ENCODE data around the gene CHMP2B.

DNA sequence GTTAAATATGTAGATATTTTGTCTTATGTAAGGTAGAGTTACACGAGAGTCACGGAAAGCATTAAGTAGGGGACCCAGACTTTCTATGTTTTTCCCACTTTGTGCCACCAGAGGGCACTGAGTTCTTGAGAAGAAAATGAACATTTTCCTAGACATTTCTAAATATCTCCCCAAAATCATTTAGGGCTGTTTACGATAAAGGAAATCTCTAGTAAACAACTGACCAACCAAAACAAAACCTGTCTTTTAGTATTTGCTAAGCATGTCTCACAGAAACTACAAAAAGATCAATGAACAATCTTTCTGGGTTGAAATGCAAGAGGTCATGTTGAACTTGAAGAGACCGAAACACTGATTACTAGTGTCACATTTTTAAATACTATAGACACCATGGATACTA, 33.2 kb downstream of the CHMP2B start:
- TF ChIP-seq, protein P1, sequence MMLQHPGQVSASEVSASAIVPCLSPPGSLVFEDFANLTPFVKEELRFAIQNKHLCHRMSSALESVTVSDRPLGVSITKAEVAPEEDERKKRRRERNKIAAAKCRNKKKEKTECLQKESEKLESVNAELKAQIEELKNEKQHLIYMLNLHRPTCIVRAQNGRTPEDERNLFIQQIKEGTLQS (IDR thresholded peaks at IDR 0.05; ENCODE audit: insufficient read depth, low read depth, low read length) = no peak
- TF ChIP-seq, protein P2, sequence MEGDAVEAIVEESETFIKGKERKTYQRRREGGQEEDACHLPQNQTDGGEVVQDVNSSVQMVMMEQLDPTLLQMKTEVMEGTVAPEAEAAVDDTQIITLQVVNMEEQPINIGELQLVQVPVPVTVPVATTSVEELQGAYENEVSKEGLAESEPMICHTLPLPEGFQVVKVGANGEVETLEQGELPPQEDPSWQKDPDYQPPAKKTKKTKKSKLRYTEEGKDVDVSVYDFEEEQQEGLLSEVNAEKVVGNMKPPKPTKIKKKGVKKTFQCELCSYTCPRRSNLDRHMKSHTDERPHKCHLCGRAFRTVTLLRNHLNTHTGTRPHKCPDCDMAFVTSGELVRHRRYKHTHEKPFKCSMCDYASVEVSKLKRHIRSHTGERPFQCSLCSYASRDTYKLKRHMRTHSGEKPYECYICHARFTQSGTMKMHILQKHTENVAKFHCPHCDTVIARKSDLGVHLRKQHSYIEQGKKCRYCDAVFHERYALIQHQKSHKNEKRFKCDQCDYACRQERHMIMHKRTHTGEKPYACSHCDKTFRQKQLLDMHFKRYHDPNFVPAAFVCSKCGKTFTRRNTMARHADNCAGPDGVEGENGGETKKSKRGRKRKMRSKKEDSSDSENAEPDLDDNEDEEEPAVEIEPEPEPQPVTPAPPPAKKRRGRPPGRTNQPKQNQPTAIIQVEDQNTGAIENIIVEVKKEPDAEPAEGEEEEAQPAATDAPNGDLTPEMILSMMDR (IDR thresholded peaks at IDR 0.05; ENCODE audit: control extremely low read depth in 1 of 3, insufficient read depth in 1 of 3, low read depth in 1 of 3, low read length in 3 of 3) = peak in 2 of 3 experiments; percentile 32 to 58; a peak in 2 of 4 replicates

Data from H1 (cell line).